CD4-positive, alpha-beta memory T cell (primary cell): ENCODE results near the gene EPC2. TPM values are rescaled to one million over a fixed set of nuclear protein-coding genes. Genes with fewer than 3 reads are reported as not detected.

Experiments used
- CTCF ChIA-PET: fragments of 350-600 bp; sonication (Branson Sonifier 250); formaldehyde crosslinking; loops from one replicate; lab custom pipeline; 2021; ENCODE audit warnings: inconsistent platforms; ENCODE audit not compliant: partially characterized antibody; lab: Charles Lee
- POLR2A ChIA-PET: fragments of 350-600 bp; sonication (Branson Sonifier 250); formaldehyde crosslinking; loops from one replicate; lab custom pipeline; 2021; ENCODE audit not compliant: partially characterized antibody; lab: Charles Lee
- DNase-seq, 5 donors: peaks; one replicate each; pipeline versions ENCODE4 v3.0.0 to v3.0.0-alpha.2; 2020 to 2022; ENCODE audit warnings: mixed read lengths in 1 of 5
- H3K27ac ChIP-seq: one replicate; pipeline ENCODE4 v1.7.0; 2013; ENCODE audit warnings: low read depth, low read length
- H3K27me3 ChIP-seq: 2 replicates; pipeline ENCODE4 v1.7.0; 2013; ENCODE audit warnings: mild to moderate bottlenecking, low read length, moderate library complexity; ENCODE audit not compliant: insufficient read depth
- H3K36me3 ChIP-seq: 2 replicates; pipeline ENCODE4 v1.7.0; 2013; ENCODE audit warnings: mild to moderate bottlenecking, low read length, moderate library complexity; ENCODE audit not compliant: insufficient read depth
- H3K4me1 ChIP-seq: 2 replicates; pipeline ENCODE4 v1.7.0; 2013; ENCODE audit warnings: mild to moderate bottlenecking, low read length, moderate library complexity; ENCODE audit not compliant: insufficient read depth
- H3K4me3 ChIP-seq, 2 donors: one replicate each; pipeline ENCODE4 v1.7.0; 2013; ENCODE audit warnings: low read length in 2 of 2, mild to moderate bottlenecking in 1 of 2
- H3K9me3 ChIP-seq, 2 donors: one replicate each; pipeline ENCODE4 v1.7.0; 2013; ENCODE audit warnings: low read length in 2 of 2, control low read depth in 1 of 2; ENCODE audit not compliant: control insufficient read depth in 1 of 2
- H3K27ac Mint-ChIP-seq, 7 donors: one replicate each; pipeline ENCODE4 v1.8.0; 2020 to 2021; ENCODE audit warnings: mixed read lengths in 7 of 7, mild to moderate bottlenecking in 6 of 7, inconsistent platforms in 3 of 7, moderate library complexity in 3 of 7
- H3K27me3 Mint-ChIP-seq, 2 donors: one replicate each; pipeline ENCODE4 v1.8.0; 2020 to 2021; ENCODE audit warnings: mixed read lengths in 2 of 2
- H3K36me3 Mint-ChIP-seq, 2 donors: one replicate each; pipeline ENCODE4 v1.8.0; 2020 to 2021; ENCODE audit warnings: mixed read lengths in 2 of 2, inconsistent platforms in 1 of 2, mild to moderate bottlenecking in 1 of 2
- H3K4me1 Mint-ChIP-seq, 4 donors: one replicate each; pipeline ENCODE4 v1.8.0; 2020 to 2021; ENCODE audit warnings: mixed read lengths in 4 of 4, mild to moderate bottlenecking in 1 of 4
- H3K4me3 Mint-ChIP-seq, 8 donors: one replicate each; pipeline ENCODE4 v1.8.0; 2020 to 2021; ENCODE audit warnings: mixed read lengths in 8 of 8, mild to moderate bottlenecking in 7 of 8, moderate library complexity in 6 of 8, inconsistent platforms in 3 of 8
- H3K9me3 Mint-ChIP-seq, 8 donors: one replicate each; pipeline ENCODE4 v1.8.0; 2020 to 2021; ENCODE audit warnings: mixed read lengths in 8 of 8, mild to moderate bottlenecking in 5 of 8, inconsistent platforms in 3 of 8, moderate library complexity in 1 of 8
- intact Hi-C: fragments of 100-400 bp; cut with micrococcal nuclease; formaldehyde crosslinking; loops from one replicate; pipeline ENCODE4 v1.15.1; 2023
- polyA plus RNA-seq, 2 donors: library from polyadenylated mRNA; unstranded; fragments of 300-500 nt; fragmentation: Illumina TruSeq; gene quantifications; one replicate each; pipeline ENCODE4 v1.2.3, GENCODE V29; 2021
- total RNA-seq, 2 experiments: library from RNA; stranded (reverse); gene quantifications; one replicate each; pipeline ENCODE4 v1.2.3, GENCODE V29; 2021

Gene EPC2
- total and polyA plus RNA-seq, 4 experiments from 2014 or later: 1.4 to 77.9 (median 37.3) TPM

DNA sequence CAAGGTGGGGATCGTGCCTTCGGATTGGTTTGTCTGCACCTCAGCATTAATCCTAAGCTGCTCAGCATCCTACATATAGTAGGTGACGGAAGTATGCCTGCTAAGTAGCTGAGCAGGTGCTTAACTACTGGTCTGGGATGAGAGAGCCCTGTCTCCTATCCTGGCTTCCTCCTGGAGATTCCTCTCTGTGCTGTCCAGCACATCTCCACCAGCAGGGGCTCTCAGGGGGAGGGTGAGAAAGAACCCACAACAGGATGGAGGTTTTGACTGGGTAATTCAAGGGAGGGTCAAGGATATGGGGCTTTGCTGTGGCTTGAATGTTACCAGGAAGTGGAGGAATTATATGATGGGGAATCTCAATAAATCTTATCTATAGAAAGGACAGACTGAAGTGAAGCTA, 185.1 kb downstream of the EPC2 start:
- H3K9me3 Mint-ChIP-seq: peaks cover 0 to 13% (median 5%) of the 10 kb centered on the region in 8 donors
- Histone ChIP-seq H3K4me1 (no peaks in the 10 kb centered on the region), H3K27me3 (no peaks in the 10 kb centered on the region), H3K9me3 (no peaks in the 10 kb centered on the region), H3K27ac (no peak overlapping the region), H3K36me3 (no peaks in the 10 kb centered on the region), H3K4me3 (no peak overlapping the region)
- no peak for DNase-seq
- H3K27me3 Mint-ChIP-seq: peaks cover 2% of the 10 kb centered on the region in 2 donors
- H3K4me1 Mint-ChIP-seq: no peaks in the 10 kb centered on the region
- intact Hi-C loops: no loop called here
- ChIA-PET CTCF (no interaction called here), POLR2A (no interaction called here)
- H3K36me3 Mint-ChIP-seq: no peaks in the 10 kb centered on the region
- H3K27ac Mint-ChIP-seq: no peak overlapping the region
- no peak overlapping the region for H3K4me3 Mint-ChIP-seq

DNA sequence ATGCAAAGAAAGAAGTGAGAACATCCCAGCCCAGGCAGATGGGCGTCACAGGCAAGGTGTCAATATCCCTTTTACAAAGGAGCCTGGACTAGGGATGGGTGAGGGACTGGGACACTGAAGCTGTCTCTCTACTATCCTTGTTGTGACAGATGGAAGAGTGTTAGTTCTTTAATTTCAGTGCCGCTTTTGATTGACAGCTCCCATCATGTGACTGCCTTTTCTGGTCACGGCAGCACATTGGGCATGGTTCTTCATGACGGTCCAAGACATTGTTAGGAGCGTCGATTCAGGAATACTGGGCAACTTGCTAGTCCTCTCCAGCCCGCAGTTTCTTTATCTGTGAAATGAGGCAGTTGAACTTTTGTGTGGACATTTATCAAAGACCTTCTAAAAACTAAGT, 188.1 kb downstream of the EPC2 start:
- intact Hi-C loops: no loop called here
- CTCF ChIA-PET: no interaction called here
- no peak overlapping the region for H3K4me3 ChIP-seq

More for the DNA sequence above, 188.1 kb downstream of the EPC2 start:
- no peak for DNase-seq
- Mint-ChIP-seq H3K4me3 (no peak overlapping the region), H3K4me1 (no peaks in the 10 kb centered on the region), H3K27ac (no peak overlapping the region), H3K9me3 (peaks cover 0 to 4% (median 1%) of the 10 kb centered on the region in 8 donors), H3K27me3 (peaks cover 2 to 6% of the 10 kb centered on the region in 2 donors), H3K36me3 (no peaks in the 10 kb centered on the region)
- no peaks in the 10 kb centered on the region for H3K4me1 ChIP-seq
- no peaks in the 10 kb centered on the region for H3K9me3 ChIP-seq
- H3K36me3 ChIP-seq: no peaks in the 10 kb centered on the region
- no peaks in the 10 kb centered on the region for H3K27me3 ChIP-seq
- POLR2A ChIA-PET: no interaction called here
- H3K27ac ChIP-seq: no peak overlapping the region

Other genes starting within 250 kb of the EPC2 start
- gene KIF5C, start 230.5 kb downstream of the EPC2 start, total RNA-seq: 10 to 100 TPM; 21.1 to 21.3 TPM
- gene KIF5C, start 230.5 kb downstream of the EPC2 start, polyA plus RNA-seq: 1 to 10 TPM; 3.0 to 5.4 TPM